CD4-positive, alpha-beta T cell (primary cell): ENCODE results near the gene GLRA2. TPM values are rescaled to one million over a fixed set of nuclear protein-coding genes. Genes with fewer than 3 reads are reported as not detected.

Experiments
- ATAC-seq: fragments of 200-7000 bp; cut with Tn5 transposase; one replicate; pipeline ENCODE4 v1.10.0; 2022; ENCODE audit warnings: mild to moderate bottlenecking; ENCODE audit not compliant: poor library complexity
- CTCF ChIA-PET: fragments of 350-600 bp; sonication (Branson Sonifier 250); formaldehyde crosslinking; loops from one replicate; lab custom pipeline; 2021; ENCODE audit warnings: antibody characterized with exemption, inconsistent platforms; lab: Charles Lee
- POLR2A ChIA-PET: fragments of 350-600 bp; sonication (Branson Sonifier 250); formaldehyde crosslinking; loops from one replicate; lab custom pipeline; 2021; ENCODE audit warnings: antibody characterized with exemption, inconsistent platforms; lab: Charles Lee
- DNase-seq, 14 experiments: peaks; one replicate each; pipeline ENCODE4 v3.0.0-alpha.2; 2013 to 2020; ENCODE audit warnings: mixed read lengths in 2 of 14
- H3K27ac ChIP-seq, 2 donors: one replicate each; pipeline versions ENCODE4 v1.5.1 to v1.7.0; 2013; ENCODE audit warnings: low read length in 2 of 2, low read depth in 1 of 2, mild to moderate bottlenecking in 1 of 2
- H3K27me3 ChIP-seq, 2 experiments: 1 replicate in 1 of 2; 2 replicates in 1 of 2; pipeline versions ENCODE4 v1.6.1 to v1.7.0; 2013; ENCODE audit warnings: low read length in 2 of 2, control low read depth in 1 of 2, mild to moderate bottlenecking in 1 of 2, moderate library complexity in 1 of 2; ENCODE audit not compliant: insufficient read depth in 2 of 2, control insufficient read depth in 1 of 2
- H3K36me3 ChIP-seq: one replicate; pipeline ENCODE4 v1.6.1; 2013; ENCODE audit warnings: low read length, control low read depth; ENCODE audit not compliant: insufficient read depth
- H3K4me1 ChIP-seq: one replicate; pipeline ENCODE4 v1.6.1; 2013; ENCODE audit warnings: low read length, control low read depth; ENCODE audit not compliant: insufficient read depth
- H3K4me3 ChIP-seq: one replicate; pipeline ENCODE4 v1.5.1; 2013; ENCODE audit warnings: mild to moderate bottlenecking, low read length, moderate library complexity
- H3K9me3 ChIP-seq, 2 experiments: 1 replicate in 1 of 2; 2 replicates in 1 of 2; pipeline versions ENCODE4 v1.6.1 to v1.7.0; 2013; ENCODE audit warnings: low read length in 2 of 2, mild to moderate bottlenecking in 2 of 2, control low read depth in 1 of 2, moderate library complexity in 1 of 2; ENCODE audit not compliant: control insufficient read depth in 1 of 2, insufficient read depth in 1 of 2
- H3K27ac Mint-ChIP-seq: one replicate; pipeline ENCODE4 v1.8.0; 2020; ENCODE audit warnings: mixed read lengths
- H3K27me3 Mint-ChIP-seq: one replicate; pipeline ENCODE4 v1.8.0; 2021; ENCODE audit warnings: mixed read lengths
- H3K36me3 Mint-ChIP-seq: one replicate; pipeline ENCODE4 v1.8.0; 2021; ENCODE audit warnings: low read depth, mixed read lengths
- H3K4me1 Mint-ChIP-seq: one replicate; pipeline ENCODE4 v1.8.0; 2021; ENCODE audit warnings: low read depth, mixed read lengths
- H3K4me3 Mint-ChIP-seq: one replicate; pipeline ENCODE4 v1.8.0; 2020; ENCODE audit warnings: mild to moderate bottlenecking, mixed read lengths
- H3K9me3 Mint-ChIP-seq: one replicate; pipeline ENCODE4 v1.8.0; 2020; ENCODE audit warnings: mixed read lengths
- CTCF ChIP-seq: fragments of 200-600 bp; IDR thresholded peaks from one replicate; pipeline ENCODE4 v1.8.0; 2022; ENCODE audit warnings: antibody characterized with exemption, mild to moderate bottlenecking
- intact Hi-C, 2 experiments: fragments of 100-400 bp; cut with DNase I in 1 of 2; cut with micrococcal nuclease in 1 of 2; formaldehyde crosslinking; loops; one replicate each; pipeline versions ENCODE4 v1.15.1 to v1.9.0; 2023 to 2025; cut with DNase I, micrococcal nuclease
- total RNA-seq, 174 experiments: library from RNA in 2 of 174; stranded (reverse) in 2 of 174; gene quantifications; one replicate each; pipeline ENCODE4 v1.2.3 and lab custom pipeline; 2021 to 2026

The GLRA2 gene
- total RNA-seq, 2 experiments from 2014 or later = not detected

- no peak for TF ChIP-seq CTCF
- no peaks in the 10 kb centered on the region for H3K27me3 ChIP-seq
- no peaks in the 10 kb centered on the region for H3K9me3 ChIP-seq
- no peaks in the 10 kb centered on the region for H3K36me3 ChIP-seq
- peaks cover 3% of the 10 kb centered on the region for H3K27me3 Mint-ChIP-seq
- no peak overlapping the region for H3K4me3 ChIP-seq
- no peak overlapping the region for H3K27ac ChIP-seq
- no peak overlapping the region for H3K4me3 Mint-ChIP-seq
- no peak overlapping the region for H3K27ac Mint-ChIP-seq
- H3K4me1 Mint-ChIP-seq = no peaks in the 10 kb centered on the region
- intact Hi-C loops = no loop called here
- no peak for DNase-seq
- no peaks in the 10 kb centered on the region for H3K36me3 Mint-ChIP-seq
- ChIA-PET CTCF (no interaction called here), POLR2A (no interaction called here)
- ATAC-seq = no peak
- H3K4me1 ChIP-seq = no peaks in the 10 kb centered on the region
- H3K9me3 Mint-ChIP-seq = no peaks in the 10 kb centered on the region
Measured at GRCh38 chrX:14618177-14618965, 89.0 kb downstream of the GLRA2 start.

- H3K4me3 ChIP-seq = no peak overlapping the region
- ATAC-seq (no peak), DNase-seq (no peak)
- intact Hi-C loops = no loop called here
- ChIA-PET POLR2A (no interaction called here), CTCF (no interaction called here)
- H3K27me3 ChIP-seq = no peaks in the 10 kb centered on the region
- Mint-ChIP-seq H3K27me3 (no peaks in the 10 kb centered on the region), H3K4me3 (no peak overlapping the region), H3K36me3 (no peaks in the 10 kb centered on the region), H3K4me1 (no peaks in the 10 kb centered on the region), H3K9me3 (peaks cover 4% of the 10 kb centered on the region), H3K27ac (no peak overlapping the region)
- no peak overlapping the region for H3K27ac ChIP-seq
- H3K36me3 ChIP-seq = no peaks in the 10 kb centered on the region
- TF ChIP-seq CTCF = no peak
- H3K9me3 ChIP-seq = no peaks in the 10 kb centered on the region
- no peaks in the 10 kb centered on the region for H3K4me1 ChIP-seq
Measured at GRCh38 chrX:14630733-14631132, 101.4 kb downstream of the GLRA2 start.

GRCh38 chrX:14641681-14642655 lies 112.6 kb downstream of the GLRA2 start:
- H3K27ac ChIP-seq = no peak overlapping the region
- ATAC-seq = no peak
- peaks cover 6% of the 10 kb centered on the region for H3K27me3 Mint-ChIP-seq

More at GRCh38 chrX:14641681-14642655, 112.6 kb downstream of the GLRA2 start:
- no peaks in the 10 kb centered on the region for H3K27me3 ChIP-seq
- no peak overlapping the region for H3K4me3 Mint-ChIP-seq
- no peak overlapping the region for H3K4me3 ChIP-seq
- H3K9me3 ChIP-seq = no peaks in the 10 kb centered on the region
- POLR2A ChIA-PET = no interaction called here
- no peaks in the 10 kb centered on the region for H3K9me3 Mint-ChIP-seq
- intact Hi-C loops = no loop called here
- H3K27ac Mint-ChIP-seq = no peak overlapping the region
- H3K36me3 ChIP-seq = no peaks in the 10 kb centered on the region
- no peaks in the 10 kb centered on the region for H3K36me3 Mint-ChIP-seq
- no peak for TF ChIP-seq CTCF
- no peaks in the 10 kb centered on the region for H3K4me1 Mint-ChIP-seq
- DNase-seq = no peak
- CTCF ChIA-PET = no interaction called here
- no peaks in the 10 kb centered on the region for H3K4me1 ChIP-seq
